ENCODE measurements around the gene PDZK1.
A peak's percentile ranks its signal among the peaks of the same experiment; 100 is the strongest.

PDZK1 gene

GRCh38 chr1:145692785-145693443 is 14.3 kb downstream of the PDZK1 start:
- TF ChIP-seq USF1 (IDR thresholded peaks at IDR 0.05) (peak; percentile 37; the same call in 1 of the 2 replicates), TEAD4 (IDR thresholded peaks at IDR 0.05) (no peak; the same call in 1 of the 2 replicates), CEBPB (IDR thresholded peaks at IDR 0.05) (peak; percentile 13)

GRCh38 chr1:145690587-145691558 is 16.3 kb downstream of the PDZK1 start:
- TF ChIP-seq CEBPB (IDR thresholded peaks at IDR 0.05) (peak; percentile 45; the same call in 1 of the 2 replicates), FOXM1 (IDR thresholded peaks at IDR 0.05; ENCODE audit: borderline replicate concordance, low read depth) (no peak), USF1 (IDR thresholded peaks at IDR 0.05) (no peak)

GRCh38 chr1:145689922-145690321 is 17.2 kb downstream of the PDZK1 start:
- TF ChIP-seq CREB1 (IDR thresholded peaks at IDR 0.05; ENCODE audit: low read depth) (no peak), YY1 (IDR thresholded peaks at IDR 0.05; ENCODE audit: low read depth) (no peak), TAF1 (IDR thresholded peaks at IDR 0.05; ENCODE audit: low read depth) (no peak), ZBTB7A (IDR thresholded peaks at IDR 0.05; ENCODE audit: low read depth) (no peak), USF1 (IDR thresholded peaks at IDR 0.05) (no peak), RAD21 (IDR thresholded peaks at IDR 0.05; ENCODE audit: low read depth) (no peak), NFIC (IDR thresholded peaks at IDR 0.05) (no peak), FOXM1 (IDR thresholded peaks at IDR 0.05; ENCODE audit: borderline replicate concordance, low read depth) (no peak), TCF12 (IDR thresholded peaks at IDR 0.05; ENCODE audit: low read depth) (no peak), EP300 (IDR thresholded peaks at IDR 0.05; ENCODE audit: borderline replicate concordance) (no peak), CEBPB (IDR thresholded peaks at IDR 0.05) (no peak), TEAD4 (IDR thresholded peaks at IDR 0.05) (no peak), EGR1 (IDR thresholded peaks at IDR 0.05) (no peak)
- TF ChIP-seq, protein P1, sequence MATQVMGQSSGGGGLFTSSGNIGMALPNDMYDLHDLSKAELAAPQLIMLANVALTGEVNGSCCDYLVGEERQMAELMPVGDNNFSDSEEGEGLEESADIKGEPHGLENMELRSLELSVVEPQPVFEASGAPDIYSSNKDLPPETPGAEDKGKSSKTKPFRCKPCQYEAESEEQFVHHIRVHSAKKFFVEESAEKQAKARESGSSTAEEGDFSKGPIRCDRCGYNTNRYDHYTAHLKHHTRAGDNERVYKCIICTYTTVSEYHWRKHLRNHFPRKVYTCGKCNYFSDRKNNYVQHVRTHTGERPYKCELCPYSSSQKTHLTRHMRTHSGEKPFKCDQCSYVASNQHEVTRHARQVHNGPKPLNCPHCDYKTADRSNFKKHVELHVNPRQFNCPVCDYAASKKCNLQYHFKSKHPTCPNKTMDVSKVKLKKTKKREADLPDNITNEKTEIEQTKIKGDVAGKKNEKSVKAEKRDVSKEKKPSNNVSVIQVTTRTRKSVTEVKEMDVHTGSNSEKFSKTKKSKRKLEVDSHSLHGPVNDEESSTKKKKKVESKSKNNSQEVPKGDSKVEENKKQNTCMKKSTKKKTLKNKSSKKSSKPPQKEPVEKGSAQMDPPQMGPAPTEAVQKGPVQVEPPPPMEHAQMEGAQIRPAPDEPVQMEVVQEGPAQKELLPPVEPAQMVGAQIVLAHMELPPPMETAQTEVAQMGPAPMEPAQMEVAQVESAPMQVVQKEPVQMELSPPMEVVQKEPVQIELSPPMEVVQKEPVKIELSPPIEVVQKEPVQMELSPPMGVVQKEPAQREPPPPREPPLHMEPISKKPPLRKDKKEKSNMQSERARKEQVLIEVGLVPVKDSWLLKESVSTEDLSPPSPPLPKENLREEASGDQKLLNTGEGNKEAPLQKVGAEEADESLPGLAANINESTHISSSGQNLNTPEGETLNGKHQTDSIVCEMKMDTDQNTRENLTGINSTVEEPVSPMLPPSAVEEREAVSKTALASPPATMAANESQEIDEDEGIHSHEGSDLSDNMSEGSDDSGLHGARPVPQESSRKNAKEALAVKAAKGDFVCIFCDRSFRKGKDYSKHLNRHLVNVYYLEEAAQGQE (IDR thresholded peaks at IDR 0.05; ENCODE audit: low read depth), result no peak
- TF ChIP-seq, protein P2, sequence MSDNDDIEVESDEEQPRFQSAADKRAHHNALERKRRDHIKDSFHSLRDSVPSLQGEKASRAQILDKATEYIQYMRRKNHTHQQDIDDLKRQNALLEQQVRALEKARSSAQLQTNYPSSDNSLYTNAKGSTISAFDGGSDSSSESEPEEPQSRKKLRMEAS (IDR thresholded peaks at IDR 0.05), result no peak

- no peak for TF ChIP-seq YY1 (IDR thresholded peaks at IDR 0.05; ENCODE audit: low read depth)
- no peak for TF ChIP-seq NFIC (IDR thresholded peaks at IDR 0.05)
- no peak for TF ChIP-seq FOXM1 (IDR thresholded peaks at IDR 0.05; ENCODE audit: borderline replicate concordance, low read depth)
- TF ChIP-seq CREB1 (IDR thresholded peaks at IDR 0.05; ENCODE audit: low read depth), result no peak
- TF ChIP-seq TEAD4 (IDR thresholded peaks at IDR 0.05), result no peak
- no peak for TF ChIP-seq TAF1 (IDR thresholded peaks at IDR 0.05; ENCODE audit: low read depth)
- no peak for TF ChIP-seq TCF12 (IDR thresholded peaks at IDR 0.05; ENCODE audit: low read depth)
- no peak for TF ChIP-seq EP300 (IDR thresholded peaks at IDR 0.05; ENCODE audit: borderline replicate concordance)
- TF ChIP-seq, protein P2 (IDR thresholded peaks at IDR 0.05), result no peak
- no peak for TF ChIP-seq EGR1 (IDR thresholded peaks at IDR 0.05)
- TF ChIP-seq CEBPB (IDR thresholded peaks at IDR 0.05), result no peak
- TF ChIP-seq ZBTB7A (IDR thresholded peaks at IDR 0.05; ENCODE audit: low read depth), result no peak
- TF ChIP-seq RAD21 (IDR thresholded peaks at IDR 0.05; ENCODE audit: low read depth), result no peak
- TF ChIP-seq USF1 (IDR thresholded peaks at IDR 0.05), result no peak
- TF ChIP-seq, protein P1 (IDR thresholded peaks at IDR 0.05; ENCODE audit: low read depth), result no peak
Observed at GRCh38 chr1:145688924-145689323, 18.2 kb downstream of the PDZK1 start.
